Measurements from ENCODE around the gene GRM7.

The GRM7 gene

GRCh38 chr3:6971933-6972332 lies 111.0 kb downstream of the GRM7 start:
- DNase-seq (ENCODE audit: low read depth), result no peak

- DNase-seq (ENCODE audit: low read depth), result no peak
Measured at GRCh38 chr3:6985848-6986247, 124.9 kb downstream of the GRM7 start.

GRCh38 chr3:6989608-6990291 lies 128.8 kb downstream of the GRM7 start:
- no peak for DNase-seq (ENCODE audit: low read depth)

GRCh38 chr3:6994081-6994668 lies 133.3 kb downstream of the GRM7 start:
- DNase-seq (ENCODE audit: low read depth), result no peak

GRCh38 chr3:7000501-7000900 lies 139.6 kb downstream of the GRM7 start:
- no peak for DNase-seq (ENCODE audit: low read depth)

- DNase-seq (ENCODE audit: low read depth), result no peak
Measured at GRCh38 chr3:7001370-7001769, 140.5 kb downstream of the GRM7 start.

- DNase-seq (ENCODE audit: low read depth), result no peak
Measured at GRCh38 chr3:7015683-7016440, 154.9 kb downstream of the GRM7 start.

- DNase-seq (ENCODE audit: low read depth), result no peak
Measured at GRCh38 chr3:7025581-7026300, 164.8 kb downstream of the GRM7 start.

GRCh38 chr3:7029562-7029961 lies 168.6 kb downstream of the GRM7 start:
- no peak for DNase-seq (ENCODE audit: low read depth)

GRCh38 chr3:7038394-7038793 lies 177.5 kb downstream of the GRM7 start:
- no peak for DNase-seq (ENCODE audit: low read depth)

- no peak for DNase-seq (ENCODE audit: low read depth)
Measured at GRCh38 chr3:7062714-7063113, 201.8 kb downstream of the GRM7 start.

GRCh38 chr3:7070461-7070860 lies 209.5 kb downstream of the GRM7 start:
- no peak for DNase-seq (ENCODE audit: low read depth)

GRCh38 chr3:7074217-7074616 lies 213.3 kb downstream of the GRM7 start:
- DNase-seq (ENCODE audit: low read depth), result no peak

- no peak for DNase-seq (ENCODE audit: low read depth)
Measured at GRCh38 chr3:7075117-7075516, 214.2 kb downstream of the GRM7 start.

- DNase-seq (ENCODE audit: low read depth), result no peak
Measured at GRCh38 chr3:7075901-7076300, 215.0 kb downstream of the GRM7 start.

- no peak for DNase-seq (ENCODE audit: low read depth)
Measured at GRCh38 chr3:7082244-7082643, 221.3 kb downstream of the GRM7 start.

- no peak for DNase-seq (ENCODE audit: low read depth)
Measured at GRCh38 chr3:7086417-7086816, 225.5 kb downstream of the GRM7 start.

- no peak for DNase-seq (ENCODE audit: low read depth)
Measured at GRCh38 chr3:7095116-7095515, 234.2 kb downstream of the GRM7 start.

GRCh38 chr3:7100136-7100535 lies 239.2 kb downstream of the GRM7 start:
- no peak for DNase-seq (ENCODE audit: low read depth)

GRCh38 chr3:7106635-7107034 lies 245.7 kb downstream of the GRM7 start:
- DNase-seq (ENCODE audit: low read depth), result no peak

GRCh38 chr3:7112523-7113056 lies 251.7 kb downstream of the GRM7 start:
- no peak for DNase-seq (ENCODE audit: low read depth)

GRCh38 chr3:7144697-7145308 lies 283.9 kb downstream of the GRM7 start:
- no peak for DNase-seq (ENCODE audit: low read depth)

Measured in ELR (cell line).